ENCODE results near the gene SULT1A1.
"Not testable (repeated sequence)": the region's sequence is repeated elsewhere in the genome, so short reads cannot be mapped to it uniquely, and the experiment has no call there.

Gene SULT1A1

DNA sequence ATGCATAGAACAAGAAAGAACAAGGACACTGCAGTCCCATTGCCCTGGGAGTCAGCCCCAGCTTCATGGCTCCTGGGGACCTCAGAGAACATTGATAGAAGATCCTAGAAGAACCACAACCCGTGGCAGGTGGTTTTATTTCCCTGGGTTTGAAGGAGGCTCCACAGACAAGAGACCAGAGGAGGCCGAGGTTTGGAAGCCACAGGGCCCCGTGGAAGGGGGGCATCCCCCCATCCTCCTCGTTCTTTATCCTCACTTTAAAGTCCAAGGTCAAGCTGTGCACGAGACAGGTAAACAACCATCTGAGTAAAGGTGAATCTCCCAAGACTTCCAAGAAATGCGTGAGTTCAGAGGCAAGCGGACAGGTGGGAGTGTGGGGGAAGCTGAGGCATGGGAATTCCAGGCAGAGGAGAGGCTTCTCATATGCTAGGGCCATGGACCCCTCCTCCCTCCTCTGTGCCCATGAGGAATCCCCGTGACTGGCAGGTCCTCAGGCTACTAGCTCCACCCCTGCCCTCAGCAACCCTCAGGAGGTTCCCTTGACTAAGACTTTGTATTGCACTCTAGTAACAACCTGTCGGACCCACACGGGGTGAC, 849 bp upstream of the SULT1A1 start:
- TF ChIP-seq POLR2A (IDR thresholded peaks at IDR 0.05; ENCODE audit: low read length) (no peak), GATA1 (IDR thresholded peaks at IDR 0.05; ENCODE audit: low read depth, low read length) (no peak)
- DNase-seq, result no peak

DNA sequence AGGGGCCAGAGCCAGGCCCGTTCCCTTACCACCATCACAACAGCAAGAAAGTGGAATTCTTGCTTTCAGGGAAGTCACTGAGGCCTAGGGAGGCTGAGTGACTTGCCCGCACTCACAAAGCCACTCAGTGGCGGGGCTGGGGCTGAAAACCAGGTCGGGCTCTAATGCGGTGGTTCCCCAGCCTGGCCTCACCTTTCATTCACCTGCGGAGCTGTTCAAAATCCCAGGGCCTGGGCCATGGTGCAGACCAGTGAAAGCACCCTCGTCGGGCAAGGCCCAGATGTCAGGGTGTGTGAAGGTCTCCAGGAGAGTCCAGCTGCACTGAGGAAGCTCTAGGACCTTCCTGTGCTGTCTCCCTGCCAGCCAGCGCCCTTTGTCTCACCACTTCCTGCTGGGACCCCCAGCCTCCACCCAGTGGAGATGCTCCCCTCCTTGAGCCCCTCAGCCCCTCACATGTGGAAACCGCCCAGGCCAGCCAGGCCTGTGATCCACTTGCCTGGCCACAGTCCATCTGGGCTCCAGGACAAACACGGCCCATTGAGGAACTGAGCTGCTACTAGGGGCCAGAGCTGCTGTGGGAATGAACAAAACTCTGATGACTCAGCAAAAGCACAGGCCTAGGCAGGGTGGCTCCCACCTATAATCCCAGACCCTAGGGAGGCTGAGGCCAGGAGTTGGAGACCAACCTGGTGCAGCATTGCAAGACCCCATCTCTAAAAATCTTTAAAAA, 812 bp downstream of the SULT1A1 start:
- peak in 1 of 2 experiments; percentile 16 for DNase-seq

DNA sequence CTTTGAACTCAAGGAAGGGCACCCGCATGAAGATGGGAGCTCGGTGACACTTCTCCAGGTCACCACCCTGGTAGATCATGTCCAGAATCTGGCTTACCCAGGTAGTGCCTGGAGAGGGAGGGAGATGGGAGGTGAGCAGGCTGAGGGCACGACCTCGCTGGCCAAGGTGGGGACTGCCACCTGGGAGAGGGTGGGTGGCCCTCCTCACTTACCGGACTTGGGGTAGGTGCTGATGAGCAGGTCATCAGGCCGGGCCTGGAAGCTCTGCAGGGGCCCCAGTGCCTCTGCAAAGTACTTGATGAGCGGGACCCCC, 1.4 kb downstream of the SULT1A1 start:
- DNase-seq, result not testable (repeated sequence)

DNA sequence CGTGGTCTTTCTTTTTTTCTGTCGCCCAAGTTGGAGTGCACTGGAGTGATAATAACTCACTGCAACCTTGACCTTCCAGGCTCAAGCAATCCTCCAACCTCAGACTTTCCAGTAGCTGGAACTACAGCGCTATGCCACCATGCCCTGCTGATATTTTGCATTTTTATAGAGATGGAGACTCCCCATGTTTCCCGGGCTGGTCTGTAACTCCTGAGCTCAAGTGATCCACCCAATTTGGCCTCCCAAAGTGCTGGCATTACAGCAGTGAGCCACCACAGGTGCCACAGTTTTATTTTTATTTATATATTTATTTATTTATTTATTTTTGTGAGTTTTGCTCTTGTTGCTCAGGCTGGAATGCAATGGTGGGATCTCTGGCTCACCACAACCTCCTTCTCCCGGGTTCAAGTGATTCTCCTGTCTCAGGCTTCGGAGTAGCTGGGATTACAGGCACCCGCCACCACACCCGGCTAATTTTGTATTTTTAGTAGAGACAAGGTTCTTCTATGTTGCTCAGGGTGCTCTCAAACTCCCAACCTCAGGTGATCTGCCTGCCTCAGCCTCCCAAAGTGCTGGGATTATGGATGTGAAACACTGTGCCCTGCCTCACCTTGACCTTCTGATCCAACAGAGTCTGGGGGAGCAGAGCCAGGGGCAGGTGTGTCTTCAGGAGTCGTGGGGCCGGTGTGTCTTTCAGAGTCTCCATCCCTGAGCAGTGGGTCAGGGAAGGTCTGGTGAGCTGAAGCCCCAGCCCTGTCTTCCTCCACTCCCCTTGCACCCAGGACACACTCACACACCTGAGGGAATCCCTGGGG, 2.0 kb downstream of the SULT1A1 start:
- not testable (repeated sequence) for DNase-seq

DNA sequence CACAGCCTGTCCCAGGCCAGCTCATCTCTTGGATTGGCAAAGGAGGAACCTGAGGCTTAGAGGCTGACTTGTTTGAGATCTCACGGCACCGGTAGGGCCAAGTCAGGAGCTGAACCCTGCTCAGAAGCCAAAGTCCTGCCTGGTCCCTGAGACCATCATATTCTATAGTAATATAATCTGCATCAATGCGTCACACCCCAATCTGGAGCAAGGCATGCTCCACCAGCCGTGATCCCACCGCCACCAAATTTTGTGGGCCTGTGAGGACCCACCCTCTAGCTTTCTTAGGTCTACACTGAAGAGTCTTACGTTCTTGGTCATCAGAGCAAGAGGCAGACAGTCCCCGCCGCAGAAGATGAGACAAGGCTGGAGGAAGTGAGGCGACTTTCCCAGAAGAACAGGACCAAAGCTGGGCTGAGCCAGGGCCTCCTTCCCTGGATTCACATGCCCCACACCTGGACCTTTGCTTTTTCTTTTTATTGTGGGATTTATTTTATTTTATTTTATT, 2.7 kb downstream of the SULT1A1 start:
- TF ChIP-seq GATA1 (IDR thresholded peaks at IDR 0.05; ENCODE audit: low read depth, low read length) (no peak), POLR2A (IDR thresholded peaks at IDR 0.05; ENCODE audit: low read length) (no peak)
- no peak for DNase-seq

DNA sequence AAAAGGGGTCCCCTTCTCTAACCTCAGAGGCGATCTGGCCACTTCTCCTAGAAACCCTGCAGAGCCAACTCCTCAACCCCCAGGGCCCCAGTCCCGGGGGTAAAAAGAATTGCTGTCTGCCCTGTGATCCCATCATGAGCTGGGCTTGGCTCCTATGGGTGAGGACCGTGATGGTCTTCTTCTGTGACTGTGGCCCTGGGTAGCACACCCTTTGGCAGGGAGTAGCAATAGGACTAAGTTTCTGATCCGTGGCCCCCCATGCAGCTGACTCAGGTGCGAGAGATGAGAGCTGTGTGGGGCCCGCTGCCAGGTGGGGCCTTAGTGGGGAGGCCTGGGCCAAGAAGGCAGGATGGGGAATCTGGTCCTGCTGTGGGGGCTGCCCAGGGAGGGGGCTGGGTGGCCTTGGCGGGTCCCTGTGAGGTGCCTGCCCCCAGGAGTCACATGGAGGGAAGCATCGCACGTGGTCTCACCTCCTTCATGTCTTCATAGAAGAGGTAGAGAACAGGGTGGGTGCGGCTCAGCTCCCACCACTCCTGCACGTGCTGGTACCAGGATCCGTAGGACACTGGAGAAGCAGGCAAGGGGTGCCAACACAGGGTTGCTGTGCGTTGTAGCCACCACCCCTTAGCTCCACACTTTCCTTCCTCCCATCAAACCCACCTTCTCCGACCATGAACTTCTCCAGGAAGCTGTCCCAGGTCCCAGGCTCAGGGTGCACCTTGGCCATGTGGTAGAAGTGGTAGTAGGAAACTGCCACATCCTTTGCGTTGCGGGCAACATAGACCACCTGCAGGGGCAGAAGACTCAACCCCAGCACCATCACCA, 3.3 kb downstream of the SULT1A1 start:
- TF ChIP-seq POLR2A (IDR thresholded peaks at IDR 0.05; ENCODE audit: low read length) (no peak), GATA1 (IDR thresholded peaks at IDR 0.05; ENCODE audit: low read depth, low read length) (no peak)
- no peak for DNase-seq

DNA sequence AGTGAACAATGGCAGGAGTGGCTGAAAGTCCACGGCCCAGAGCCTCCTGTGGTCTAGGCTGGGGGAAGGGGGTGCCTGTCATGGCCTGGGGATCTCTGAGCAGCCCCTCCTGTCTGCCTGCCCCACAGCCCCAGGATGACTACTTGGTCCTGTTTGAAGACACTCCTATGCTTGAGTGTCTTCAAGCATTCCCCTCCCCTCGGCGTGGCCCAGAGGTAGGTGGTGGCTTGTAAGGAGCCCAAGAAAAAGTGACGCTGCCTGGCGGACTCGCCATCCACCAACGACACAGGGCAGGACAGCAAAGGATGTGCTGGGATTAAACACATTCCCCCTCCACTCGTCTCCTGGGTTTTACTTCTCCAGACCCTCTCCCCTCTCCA, 5.7 kb downstream of the SULT1A1 start:
- TF ChIP-seq GATA1 (IDR thresholded peaks at IDR 0.05; ENCODE audit: low read depth, low read length), result no peak
- no peak for TF ChIP-seq POLR2A (IDR thresholded peaks at IDR 0.05; ENCODE audit: low read length)
- no peak for DNase-seq

DNA sequence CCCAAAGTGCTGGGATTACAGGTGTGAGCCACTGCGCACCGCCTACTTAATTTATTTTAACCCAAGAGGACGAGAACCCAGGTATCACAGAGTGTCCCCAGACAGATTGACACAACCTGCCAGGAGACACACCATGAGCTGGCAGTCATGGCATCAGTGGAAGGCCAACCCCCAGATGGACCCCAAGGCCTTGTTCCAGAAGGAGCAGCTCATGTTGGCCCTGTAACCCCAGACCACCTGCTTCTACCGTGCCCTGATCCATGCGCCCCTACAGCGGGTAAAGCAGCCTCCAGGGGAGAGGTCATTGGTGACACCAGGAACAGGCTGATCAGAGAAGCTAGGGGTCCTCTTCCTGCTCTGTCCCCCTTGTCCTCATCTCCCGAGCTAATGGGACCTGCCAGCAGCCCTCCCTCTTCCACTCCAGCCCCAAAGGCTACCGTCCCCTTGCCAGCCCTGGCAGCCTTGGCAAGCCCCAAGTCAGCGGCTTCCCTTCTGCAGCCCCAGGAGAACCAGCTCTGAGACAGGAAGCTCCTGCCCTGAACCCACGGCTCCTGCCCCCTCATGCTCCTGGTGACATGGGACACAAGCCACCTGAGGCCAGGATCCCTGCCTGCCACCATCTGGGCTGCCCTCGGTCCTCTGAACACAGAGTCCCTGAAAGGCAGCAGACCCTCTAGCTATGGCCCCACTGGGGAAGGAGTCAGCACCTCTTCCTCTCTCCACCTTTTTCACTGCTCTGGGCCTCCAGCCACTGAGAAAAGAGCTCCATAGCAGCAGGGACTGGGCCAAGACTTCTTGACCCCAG, 6.3 kb downstream of the SULT1A1 start:
- no peak for TF ChIP-seq GATA1 (IDR thresholded peaks at IDR 0.05; ENCODE audit: low read depth, low read length)
- TF ChIP-seq POLR2A (IDR thresholded peaks at IDR 0.05; ENCODE audit: low read length), result no peak
- no peak for DNase-seq

DNA sequence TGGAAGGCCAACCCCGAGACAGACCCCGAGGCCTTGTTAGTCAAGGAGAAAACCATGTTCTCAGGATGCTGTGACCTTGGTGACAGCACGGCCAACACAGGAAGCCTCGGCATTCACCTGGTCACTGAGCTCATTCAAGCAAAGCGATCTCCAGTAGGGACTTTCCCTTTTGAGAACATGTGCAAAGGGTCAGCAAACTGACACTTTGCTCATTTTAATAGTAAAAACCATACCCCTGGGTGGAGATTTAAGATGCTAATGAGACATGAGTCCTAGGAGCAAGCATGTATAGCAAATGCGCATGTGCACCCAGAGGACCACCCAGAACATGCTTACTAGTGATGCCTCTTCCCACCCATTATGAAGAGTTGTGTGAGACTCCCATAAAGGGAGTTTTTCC, 7.3 kb downstream of the SULT1A1 start:
- no peak for DNase-seq
- TF ChIP-seq POLR2A (IDR thresholded peaks at IDR 0.05; ENCODE audit: low read length) (no peak), GATA1 (IDR thresholded peaks at IDR 0.05; ENCODE audit: low read depth, low read length) (no peak)

DNA sequence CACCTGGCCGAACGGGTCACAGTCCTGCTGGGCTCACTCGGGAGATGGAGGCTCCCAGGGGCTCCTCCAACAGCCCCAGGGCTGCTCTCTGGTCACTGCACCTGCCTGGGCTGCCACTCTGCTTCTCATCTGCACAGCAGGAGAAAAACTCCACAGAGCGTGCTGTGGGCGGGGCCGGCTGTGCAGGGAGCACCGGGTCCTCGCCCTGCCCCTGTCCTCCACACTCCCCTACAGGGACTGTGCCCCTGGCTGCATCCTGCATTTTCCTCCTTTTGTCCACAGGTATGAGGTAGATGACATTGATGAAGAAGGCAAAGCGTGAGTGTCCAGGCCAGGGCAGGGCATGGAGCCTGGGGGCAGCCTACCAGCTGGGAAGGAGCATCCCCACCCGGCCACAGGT, 7.8 kb downstream of the SULT1A1 start:
- not testable (repeated sequence) for DNase-seq

DNA sequence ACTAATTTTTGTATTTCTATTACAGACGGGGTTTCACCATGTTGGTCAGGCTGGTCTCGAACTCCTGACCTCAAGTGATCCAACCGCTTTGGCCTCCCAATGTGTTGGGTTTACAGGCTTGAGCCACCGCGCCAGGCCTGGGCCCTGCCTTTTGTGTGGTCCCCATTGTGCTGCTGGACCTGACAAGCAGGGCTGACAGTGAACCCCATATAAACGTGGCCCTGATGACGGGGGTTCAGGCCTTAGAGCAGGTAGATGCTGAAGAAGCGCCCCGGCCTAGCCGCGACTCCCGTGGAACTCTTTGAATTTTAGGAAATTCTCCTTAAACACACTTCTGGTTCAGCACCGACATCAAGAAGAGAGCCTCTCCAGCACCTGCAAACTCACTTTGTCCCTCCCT, 8.3 kb downstream of the SULT1A1 start:
- not testable (repeated sequence) for DNase-seq

DNA sequence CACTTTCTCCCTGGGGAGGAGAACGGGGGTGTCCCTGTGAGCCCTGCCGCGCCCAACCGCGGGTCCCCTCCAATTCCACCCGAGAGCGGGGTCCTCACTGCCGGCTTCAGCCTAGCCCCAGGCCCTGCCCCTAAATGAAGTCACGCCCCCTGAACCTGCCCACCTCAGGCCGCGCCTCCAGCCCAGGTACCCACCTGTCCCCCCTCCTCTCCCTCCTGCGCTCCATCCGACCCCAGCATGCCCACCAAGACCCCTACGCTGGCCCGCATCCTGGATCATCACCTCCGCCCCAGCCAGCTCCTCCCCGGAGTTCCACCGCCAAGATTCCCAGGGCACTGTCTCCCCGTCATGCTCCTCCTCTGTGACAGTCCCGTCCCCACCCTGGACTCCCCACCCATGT, 8.9 kb downstream of the SULT1A1 start:
- DNase-seq, result not testable (repeated sequence)

DNA sequence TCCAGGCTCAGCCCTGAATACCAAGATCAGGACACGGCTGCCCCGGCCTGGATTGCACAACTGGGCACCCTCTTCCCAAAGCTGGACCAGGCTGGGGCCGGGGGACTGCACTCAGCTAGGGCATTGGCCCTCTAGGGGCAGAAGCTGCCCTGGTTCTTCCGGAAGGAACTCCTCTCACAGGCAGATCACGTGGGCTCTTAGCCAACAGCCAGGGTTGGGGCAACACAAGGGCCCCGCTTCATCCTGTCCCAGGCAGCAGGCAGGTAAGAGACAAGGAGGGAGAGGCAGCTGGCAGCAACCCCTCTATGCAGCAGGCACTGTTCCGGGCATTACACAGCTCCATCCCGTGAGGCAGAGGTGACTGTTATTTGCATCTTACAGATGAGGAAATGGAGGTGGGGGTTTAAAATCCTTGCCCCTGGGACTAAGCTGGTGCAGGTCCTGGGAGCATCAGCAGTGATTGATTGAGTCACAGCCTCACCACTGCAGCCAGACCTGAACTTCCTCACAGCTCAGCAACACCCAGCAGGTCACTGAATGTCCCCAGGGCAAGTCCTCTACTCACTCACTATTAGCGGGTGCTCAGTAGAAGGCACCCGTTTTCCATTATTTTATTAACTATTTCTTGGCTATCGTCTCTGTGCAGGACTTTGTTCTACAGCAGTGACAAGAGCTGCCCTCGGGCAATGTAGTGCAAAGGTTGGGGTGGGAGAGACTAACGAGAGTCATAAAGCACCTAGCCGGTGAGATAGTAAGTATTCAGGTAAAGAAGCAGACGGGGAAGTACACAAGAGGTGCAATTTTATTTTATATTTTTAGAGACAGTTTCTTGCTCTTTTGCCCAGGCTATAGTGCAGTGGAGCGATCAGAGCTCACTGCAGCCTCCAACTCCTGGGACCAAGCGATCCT, 10.2 kb downstream of the SULT1A1 start:
- not testable (repeated sequence) for DNase-seq

Data from erythroblast (primary cell).